ENCODE results near the gene LMAN1.

DNA sequence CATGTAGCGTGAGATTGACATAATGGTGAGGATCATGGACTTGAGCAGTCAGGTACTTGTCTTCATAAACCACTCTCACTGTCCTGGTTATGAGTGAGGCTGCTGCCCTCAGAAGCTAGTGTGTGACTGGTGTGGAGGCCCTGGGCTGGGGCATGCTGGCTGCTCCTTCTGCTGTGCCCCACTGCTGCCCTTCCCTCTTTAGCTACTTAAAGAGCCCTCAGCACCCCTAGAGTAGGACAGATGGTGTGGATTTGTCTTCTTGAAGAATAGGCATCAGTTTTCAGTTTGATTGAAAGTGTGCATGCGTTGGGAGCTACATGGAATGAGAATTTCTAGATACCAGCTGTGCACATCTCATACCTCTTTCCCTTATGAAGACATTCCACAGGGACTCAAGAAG is 56.1 kb downstream of the LMAN1 start:
- TF ChIP-seq, protein P1, sequence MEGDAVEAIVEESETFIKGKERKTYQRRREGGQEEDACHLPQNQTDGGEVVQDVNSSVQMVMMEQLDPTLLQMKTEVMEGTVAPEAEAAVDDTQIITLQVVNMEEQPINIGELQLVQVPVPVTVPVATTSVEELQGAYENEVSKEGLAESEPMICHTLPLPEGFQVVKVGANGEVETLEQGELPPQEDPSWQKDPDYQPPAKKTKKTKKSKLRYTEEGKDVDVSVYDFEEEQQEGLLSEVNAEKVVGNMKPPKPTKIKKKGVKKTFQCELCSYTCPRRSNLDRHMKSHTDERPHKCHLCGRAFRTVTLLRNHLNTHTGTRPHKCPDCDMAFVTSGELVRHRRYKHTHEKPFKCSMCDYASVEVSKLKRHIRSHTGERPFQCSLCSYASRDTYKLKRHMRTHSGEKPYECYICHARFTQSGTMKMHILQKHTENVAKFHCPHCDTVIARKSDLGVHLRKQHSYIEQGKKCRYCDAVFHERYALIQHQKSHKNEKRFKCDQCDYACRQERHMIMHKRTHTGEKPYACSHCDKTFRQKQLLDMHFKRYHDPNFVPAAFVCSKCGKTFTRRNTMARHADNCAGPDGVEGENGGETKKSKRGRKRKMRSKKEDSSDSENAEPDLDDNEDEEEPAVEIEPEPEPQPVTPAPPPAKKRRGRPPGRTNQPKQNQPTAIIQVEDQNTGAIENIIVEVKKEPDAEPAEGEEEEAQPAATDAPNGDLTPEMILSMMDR (conservative IDR thresholded peaks at IDR 0.05; ENCODE audit: low read depth in 2 of 2) = no peak
- TF ChIP-seq EZH2 (IDR thresholded peaks at IDR 0.05; ENCODE audit: low read depth, unreplicated experiment) (no peak), CREB1 (CRISPR knock-in tag; IDR thresholded peaks at IDR 0.05; ENCODE audit: low read depth) (no peak), EZH2phosphoT487 (IDR thresholded peaks at IDR 0.05; ENCODE audit: unreplicated experiment) (no peak)
- TF ChIP-seq, protein P2, sequence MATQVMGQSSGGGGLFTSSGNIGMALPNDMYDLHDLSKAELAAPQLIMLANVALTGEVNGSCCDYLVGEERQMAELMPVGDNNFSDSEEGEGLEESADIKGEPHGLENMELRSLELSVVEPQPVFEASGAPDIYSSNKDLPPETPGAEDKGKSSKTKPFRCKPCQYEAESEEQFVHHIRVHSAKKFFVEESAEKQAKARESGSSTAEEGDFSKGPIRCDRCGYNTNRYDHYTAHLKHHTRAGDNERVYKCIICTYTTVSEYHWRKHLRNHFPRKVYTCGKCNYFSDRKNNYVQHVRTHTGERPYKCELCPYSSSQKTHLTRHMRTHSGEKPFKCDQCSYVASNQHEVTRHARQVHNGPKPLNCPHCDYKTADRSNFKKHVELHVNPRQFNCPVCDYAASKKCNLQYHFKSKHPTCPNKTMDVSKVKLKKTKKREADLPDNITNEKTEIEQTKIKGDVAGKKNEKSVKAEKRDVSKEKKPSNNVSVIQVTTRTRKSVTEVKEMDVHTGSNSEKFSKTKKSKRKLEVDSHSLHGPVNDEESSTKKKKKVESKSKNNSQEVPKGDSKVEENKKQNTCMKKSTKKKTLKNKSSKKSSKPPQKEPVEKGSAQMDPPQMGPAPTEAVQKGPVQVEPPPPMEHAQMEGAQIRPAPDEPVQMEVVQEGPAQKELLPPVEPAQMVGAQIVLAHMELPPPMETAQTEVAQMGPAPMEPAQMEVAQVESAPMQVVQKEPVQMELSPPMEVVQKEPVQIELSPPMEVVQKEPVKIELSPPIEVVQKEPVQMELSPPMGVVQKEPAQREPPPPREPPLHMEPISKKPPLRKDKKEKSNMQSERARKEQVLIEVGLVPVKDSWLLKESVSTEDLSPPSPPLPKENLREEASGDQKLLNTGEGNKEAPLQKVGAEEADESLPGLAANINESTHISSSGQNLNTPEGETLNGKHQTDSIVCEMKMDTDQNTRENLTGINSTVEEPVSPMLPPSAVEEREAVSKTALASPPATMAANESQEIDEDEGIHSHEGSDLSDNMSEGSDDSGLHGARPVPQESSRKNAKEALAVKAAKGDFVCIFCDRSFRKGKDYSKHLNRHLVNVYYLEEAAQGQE (IDR thresholded peaks at IDR 0.05; ENCODE audit: unreplicated experiment) = no peak
